Glutamatergic neuron (in vitro differentiated cells): ENCODE results near the gene FOXP2. TPM values are rescaled to one million over a fixed set of nuclear protein-coding genes. Genes with fewer than 3 reads are reported as not detected.
"Not testable (repeated sequence)": the region's sequence is repeated elsewhere in the genome, so short reads cannot be mapped to it uniquely, and the experiment has no call there.

Experiments used
- DNase-seq: peaks from one replicate; pipeline ENCODE4 v3.0.0; 2022
- H3K27ac Mint-ChIP-seq: one replicate; pipeline ENCODE4 v1.8.0; 2020; ENCODE audit warnings: mild to moderate bottlenecking, mixed read lengths, inconsistent platforms; ENCODE audit not compliant: unreplicated experiment
- H3K27me3 Mint-ChIP-seq: one replicate; pipeline ENCODE4 v1.8.0; 2020; ENCODE audit warnings: mild to moderate bottlenecking, moderate library complexity, mixed read lengths, inconsistent platforms; ENCODE audit not compliant: unreplicated experiment
- H3K36me3 Mint-ChIP-seq: one replicate; pipeline ENCODE4 v1.8.0; 2020; ENCODE audit warnings: mild to moderate bottlenecking, mixed read lengths, inconsistent platforms; ENCODE audit not compliant: unreplicated experiment
- H3K4me1 Mint-ChIP-seq: one replicate; pipeline ENCODE4 v1.8.0; 2020; ENCODE audit warnings: mild to moderate bottlenecking, low read depth, mixed read lengths, inconsistent platforms; ENCODE audit not compliant: unreplicated experiment
- H3K4me3 Mint-ChIP-seq: one replicate; pipeline ENCODE4 v1.8.0; 2020; ENCODE audit warnings: mild to moderate bottlenecking, mixed read lengths, inconsistent platforms; ENCODE audit not compliant: unreplicated experiment
- H3K9me3 Mint-ChIP-seq: one replicate; pipeline ENCODE4 v1.8.0; 2020; ENCODE audit warnings: mild to moderate bottlenecking, moderate library complexity, mixed read lengths, inconsistent platforms; ENCODE audit not compliant: unreplicated experiment
- CTCF ChIP-seq: fragments of 200-600 bp; sonication (generic); IDR thresholded peaks from one replicate; pipeline ENCODE4 v1.5.0; 2021; ENCODE audit not compliant: partially characterized antibody, unreplicated experiment
- total RNA-seq: library from RNA; stranded (reverse); fragmentation: NEBNext Ultra II Directional; extraction: Animal tissue kit (Norgen Biotek cat#: 25700); gene quantifications from one replicate; pipeline ENCODE4 v1.2.1, GENCODE V29; 2021; ENCODE audit not compliant: unreplicated experiment

FOXP2 gene
- total RNA-seq, 1 donor from 2014 or later: 72.1 TPM

DNA sequence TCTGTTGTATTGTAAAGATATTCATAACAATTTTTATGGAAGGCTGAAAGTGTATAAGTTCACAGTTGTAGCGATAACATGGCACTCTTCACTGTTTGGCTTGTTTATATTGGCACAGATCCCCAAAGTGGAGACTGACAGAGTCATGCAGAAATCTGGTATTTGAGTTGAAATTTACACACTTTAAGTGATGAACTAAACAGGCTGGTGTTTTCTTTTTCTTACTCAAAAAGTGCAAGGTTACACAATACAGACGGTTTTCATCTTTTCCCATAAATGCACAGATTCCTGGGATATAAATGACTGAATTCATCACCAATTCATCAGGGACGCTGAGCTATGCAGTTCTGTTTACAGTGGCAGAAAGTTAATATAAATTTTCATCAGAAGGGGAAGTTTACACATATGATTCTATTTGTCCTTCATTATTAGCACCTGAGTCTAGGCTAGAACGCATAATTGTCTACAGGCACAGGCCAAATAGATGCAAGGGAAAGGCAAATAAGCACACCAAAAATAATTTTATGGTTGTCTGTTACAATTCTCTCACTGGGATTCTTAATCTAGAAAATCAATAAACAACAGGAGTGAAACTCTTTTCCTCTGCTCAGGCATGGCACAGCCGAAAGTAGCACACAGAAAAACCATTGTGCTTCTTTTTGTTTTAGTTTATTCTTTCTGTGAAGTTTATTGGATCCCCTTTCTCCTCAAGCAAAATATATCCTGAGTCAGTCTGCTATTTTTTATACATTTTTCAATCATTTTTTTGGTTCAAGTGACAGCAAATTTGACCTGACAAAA lies 88.0 kb downstream of the FOXP2 start:
- peaks cover 8% of the 10 kb centered on the region for H3K4me1 Mint-ChIP-seq

DNA sequence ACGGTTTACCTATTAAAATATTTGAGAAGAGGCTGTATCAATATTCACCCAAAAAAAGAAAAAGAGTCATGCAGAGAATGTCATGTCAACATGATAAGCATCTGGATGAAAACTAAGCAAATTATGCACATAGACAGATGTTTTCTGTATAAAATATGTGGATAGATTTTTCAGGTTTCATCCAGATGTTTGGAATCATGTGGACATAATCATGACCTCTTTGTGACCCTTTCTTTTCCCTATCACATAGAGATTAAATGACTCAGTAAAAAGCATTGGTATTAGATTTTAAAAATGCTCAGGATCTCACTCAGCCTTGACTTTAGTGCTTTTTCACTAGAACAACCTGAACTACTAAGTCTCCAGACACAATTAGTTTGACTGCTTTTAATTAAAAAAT lies 90.0 kb downstream of the FOXP2 start:
- Mint-ChIP-seq H3K4me3 (no peak overlapping the region), H3K4me1 (peaks cover 8% of the 10 kb centered on the region), H3K36me3 (no peaks in the 10 kb centered on the region), H3K9me3 (no peaks in the 10 kb centered on the region), H3K27me3 (no peaks in the 10 kb centered on the region), H3K27ac (no peak overlapping the region)
- DNase-seq: no peak
- no peak for TF ChIP-seq CTCF

More for the DNA sequence above, 88.0 kb downstream of the FOXP2 start:
- Mint-ChIP-seq H3K4me3 (peak overlapping the region; percentile 15), H3K9me3 (no peaks in the 10 kb centered on the region), H3K36me3 (no peaks in the 10 kb centered on the region), H3K27ac (no peak overlapping the region), H3K27me3 (no peaks in the 10 kb centered on the region)
- DNase-seq: no peak
- TF ChIP-seq CTCF: no peak

- Mint-ChIP-seq H3K9me3 (peaks cover 2% of the 10 kb centered on the region), H3K4me1 (peaks cover 8% of the 10 kb centered on the region), H3K36me3 (no peaks in the 10 kb centered on the region), H3K27me3 (no peaks in the 10 kb centered on the region), H3K27ac (no peak overlapping the region), H3K4me3 (no peak overlapping the region)
- TF ChIP-seq CTCF: no peak
- no peak for DNase-seq
Observed at GRCh38 chr7:114507381-114507780, 92.8 kb downstream of the FOXP2 start.

DNA sequence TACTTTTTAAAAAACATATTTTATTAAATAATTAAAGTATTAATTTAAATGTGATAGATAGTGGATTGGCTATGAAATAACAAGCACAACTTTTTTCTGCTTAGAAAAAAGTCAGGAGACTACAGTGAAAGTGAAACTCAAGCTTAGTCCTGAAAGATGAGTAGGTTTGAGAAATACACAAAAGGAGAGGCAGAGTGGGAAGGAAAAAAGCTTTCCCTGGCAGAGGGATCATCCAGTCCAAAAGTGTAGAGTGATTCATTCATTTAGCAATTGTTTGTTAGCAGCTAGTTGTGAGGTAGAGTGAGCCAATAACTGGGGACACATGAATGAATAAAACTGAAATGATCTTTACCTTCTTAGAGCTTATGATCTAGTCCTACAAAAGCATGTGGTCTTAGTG lies 93.5 kb downstream of the FOXP2 start:
- no peak overlapping the region for H3K4me3 Mint-ChIP-seq
- H3K36me3 Mint-ChIP-seq: no peaks in the 10 kb centered on the region
- peaks cover 3% of the 10 kb centered on the region for H3K4me1 Mint-ChIP-seq
- no peak overlapping the region for H3K27ac Mint-ChIP-seq
- TF ChIP-seq CTCF: no peak
- no peaks in the 10 kb centered on the region for H3K27me3 Mint-ChIP-seq
- no peak for DNase-seq
- H3K9me3 Mint-ChIP-seq: peaks cover 2% of the 10 kb centered on the region

DNA sequence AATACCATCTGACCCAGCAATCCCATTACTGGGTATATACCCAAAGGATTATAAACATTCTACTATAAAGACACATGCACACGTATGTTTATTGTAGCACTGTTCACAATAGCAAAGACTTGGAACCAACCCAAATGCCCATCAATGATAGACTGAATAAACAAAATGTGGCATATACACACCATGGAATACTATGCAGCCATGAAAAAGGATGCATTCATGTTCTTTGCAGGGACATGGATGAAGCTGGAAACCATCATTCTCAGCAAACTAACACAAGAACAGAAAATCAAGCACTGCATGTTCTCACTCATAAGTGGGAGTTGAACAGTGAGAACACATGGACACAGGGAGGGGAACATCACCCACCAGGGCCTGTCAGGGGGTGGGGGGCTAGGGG lies 96.2 kb downstream of the FOXP2 start:
- not testable (repeated sequence) for H3K27me3 Mint-ChIP-seq, DNase-seq, H3K9me3 Mint-ChIP-seq, H3K4me3 Mint-ChIP-seq, H3K36me3 Mint-ChIP-seq, H3K4me1 Mint-ChIP-seq, H3K27ac Mint-ChIP-seq
